Stimulated activated CD4-positive, alpha-beta T cell treated with anti-CD3 and anti-CD28 coated beads, Interleukin-2, amount 100 ng/mL, for 48 hours (primary cell): ENCODE measurements around the gene RGS18.
"Not testable (repeated sequence)": the region's sequence is repeated elsewhere in the genome, so short reads cannot be mapped to it uniquely, and the experiment has no call there.

Experiments used
- DNase-seq, 2 donors: peaks; one replicate each; pipeline ENCODE4 v3.0.0-alpha.2; 2020

Gene RGS18

GRCh38 chr1:192158181-192158580 is at the start of gene RGS18:
Gene RGS18 (plus strand): TSS chr1:192158462. CDS start chr1:192158638, 176 bp downstream.
- no peak for DNase-seq

- no peak for DNase-seq
These were observed 48.7 kb upstream of the RGS18 start for GRCh38 chr1:192109576-192109975.

GRCh38 chr1:192115000-192115399 is 43.3 kb upstream of the RGS18 start:
- DNase-seq, result no peak

- no peak for DNase-seq
These were observed 39.3 kb upstream of the RGS18 start for GRCh38 chr1:192118881-192119405.

GRCh38 chr1:192119701-192120100 is 38.6 kb upstream of the RGS18 start:
- no peak for DNase-seq

GRCh38 chr1:192122668-192123067 is 35.6 kb upstream of the RGS18 start:
- DNase-seq, result no peak

- no peak for DNase-seq
These were observed 35.0 kb upstream of the RGS18 start for GRCh38 chr1:192123212-192123611.

GRCh38 chr1:192126030-192126619 is 32.1 kb upstream of the RGS18 start:
- no peak for DNase-seq

GRCh38 chr1:192130175-192130574 is 28.1 kb upstream of the RGS18 start:
- no peak for DNase-seq

- DNase-seq, result not testable (repeated sequence)
These were observed 27.4 kb upstream of the RGS18 start for GRCh38 chr1:192130865-192131264.

- no peak for DNase-seq
These were observed 26.3 kb upstream of the RGS18 start for GRCh38 chr1:192131914-192132313.

GRCh38 chr1:192133350-192133926 is 24.8 kb upstream of the RGS18 start:
- no peak for DNase-seq

GRCh38 chr1:192140382-192140781 is 17.9 kb upstream of the RGS18 start:
- DNase-seq, result no peak

- no peak for DNase-seq
These were observed 11.0 kb upstream of the RGS18 start for GRCh38 chr1:192147221-192147620.

GRCh38 chr1:192147696-192148095 is 10.6 kb upstream of the RGS18 start:
- no peak for DNase-seq

- DNase-seq, result no peak
These were observed 7.1 kb upstream of the RGS18 start for GRCh38 chr1:192151176-192151575.

GRCh38 chr1:192153276-192153675 is 5.0 kb upstream of the RGS18 start:
- no peak for DNase-seq

GRCh38 chr1:192157067-192157466 is 1.2 kb upstream of the RGS18 start:
- DNase-seq, result no peak

- DNase-seq, result no peak
These were observed 752 bp downstream of the RGS18 start for GRCh38 chr1:192159014-192159413.

- no peak for DNase-seq
These were observed 1.5 kb downstream of the RGS18 start for GRCh38 chr1:192159781-192160180.

GRCh38 chr1:192160196-192160595 is 1.9 kb downstream of the RGS18 start:
- no peak for DNase-seq

- DNase-seq, result no peak
These were observed 3.7 kb downstream of the RGS18 start for GRCh38 chr1:192161976-192162375.

- no peak for DNase-seq
These were observed 4.1 kb downstream of the RGS18 start for GRCh38 chr1:192162376-192162775.

- not testable (repeated sequence) for DNase-seq
These were observed 6.7 kb downstream of the RGS18 start for GRCh38 chr1:192165002-192165401.

GRCh38 chr1:192167011-192167410 is 8.7 kb downstream of the RGS18 start:
- no peak for DNase-seq
